Kidney (tissue), 14 donors: ENCODE data around the gene MKS1. TPM values are rescaled to one million over a fixed set of nuclear protein-coding genes. Genes with fewer than 3 reads are reported as not detected.

ENCODE experiments used
- DNase-seq, 5 donors: peaks; one replicate each; pipeline ENCODE4 v3.0.0-alpha.2; 2013 to 2020
- FAIRE-seq: peaks from 2 replicates; lab custom pipeline; 2012; peaks lifted over from hg19 to GRCh38; lab: Jason Lieb, UNC
- H3K27ac ChIP-seq, 2 donors: one replicate each; pipeline ENCODE4 v1.7.0; 2013; ENCODE audit warnings: low read depth in 2 of 2, low read length in 2 of 2, inconsistent platforms in 1 of 2
- H3K27me3 ChIP-seq: one replicate; pipeline ENCODE4 v1.7.1; 2013; ENCODE audit warnings: low read length, inconsistent platforms; ENCODE audit not compliant: control insufficient read depth, insufficient read depth
- H3K36me3 ChIP-seq, 3 donors: one replicate each; pipeline versions ENCODE4 v1.7.0 to v1.7.1; 2013; ENCODE audit warnings: low read length in 3 of 3, control low read depth in 1 of 3, inconsistent platforms in 1 of 3; ENCODE audit not compliant: insufficient read depth in 3 of 3, control insufficient read depth in 2 of 3
- H3K4me1 ChIP-seq, 3 donors: one replicate each; pipeline versions ENCODE4 v1.7.0 to v1.7.1; 2013; ENCODE audit warnings: low read length in 3 of 3, inconsistent platforms in 1 of 3, low read depth in 1 of 3; ENCODE audit not compliant: control insufficient read depth in 2 of 3, insufficient read depth in 2 of 3
- H3K4me3 ChIP-seq, 3 donors: one replicate each; pipeline versions ENCODE4 v1.7.0 to v1.8.1; 2013; ENCODE audit warnings: low read length in 3 of 3, control low read depth in 1 of 3, inconsistent platforms in 1 of 3
- H3K9ac ChIP-seq, 3 donors: one replicate each; pipeline versions ENCODE4 v1.7.0 to v1.7.1; 2013; ENCODE audit warnings: low read length in 3 of 3, control low read depth in 1 of 3, inconsistent platforms in 1 of 3
- H3K9me3 ChIP-seq, 3 donors: one replicate each; pipeline versions ENCODE4 v1.7.0 to v1.7.1; 2013; ENCODE audit warnings: low read length in 3 of 3, control low read depth in 1 of 3, inconsistent platforms in 1 of 3; ENCODE audit not compliant: control insufficient read depth in 2 of 3, insufficient read depth in 1 of 3
- CTCF ChIP-seq: IDR thresholded peaks from 3 replicates; pipeline ENCODE4 v1.5.1; 2012; ENCODE audit warnings: mild to moderate bottlenecking, moderate library complexity, borderline replicate concordance; ENCODE audit not compliant: insufficient read depth; ENCODE audit errors: extremely low read depth
- intact Hi-C: fragments of 100-400 bp; cut with DNase I; formaldehyde crosslinking; loops from one replicate; pipeline ENCODE4 v1.11.1; 2022
- polyA plus RNA-seq: library from polyadenylated mRNA; stranded (reverse); fragments of 350-450 nt; fragmentation: Illumina TruSeq; extraction: RNeasy Lipid Tissue Mini Kit (QIAGEN cat#74804); gene quantifications from one replicate; pipeline ENCODE4 v1.2.3, GENCODE V29; 2014; ENCODE audit warnings: low read depth, low replicate concordance; ENCODE audit not compliant: insufficient read depth
- total RNA-seq: library from RNA; stranded (reverse); fragmentation: NEBNext Ultra II Directional; extraction: Animal tissue kit (Norgen Biotek cat#: 25700); gene quantifications from one replicate; pipeline ENCODE4 v1.2.1, GENCODE V29; 2021
- donor health status: control.
- donor health status: control.
- donor health status: control.
- donor health status: control.
- donor health status: control.
- donor health status: DM: yes; HTN: yes; CAD: no.
- donor health status: Normal renal cell carcinoma (clear cell type).

Gene MKS1
- total and polyA plus RNA-seq, 2 donors from 2014 or later: 17.2 to 25.6 TPM

- no peak overlapping the region for H3K27ac ChIP-seq
- intact Hi-C loops: no loop called here
- no peak overlapping the region for H3K4me3 ChIP-seq
- H3K9me3 ChIP-seq: no peaks in the 10 kb centered on the region
- H3K4me1 ChIP-seq: no peaks in the 10 kb centered on the region
- FAIRE-seq: no peak
- peak in 1 of 5 donors; percentile 7 for DNase-seq
- H3K36me3 ChIP-seq: no peaks in the 10 kb centered on the region
- H3K9ac ChIP-seq: no peak overlapping the region
- no peak for TF ChIP-seq CTCF
- H3K27me3 ChIP-seq: no peaks in the 10 kb centered on the region
These were observed 46.5 kb downstream of the MKS1 start for GRCh38 chr17:58172369-58173071.

GRCh38 chr17:58170622-58171021 lies 48.4 kb downstream of the MKS1 start:
- Histone ChIP-seq H3K27me3 (no peaks in the 10 kb centered on the region), H3K36me3 (no peaks in the 10 kb centered on the region), H3K4me3 (no peak overlapping the region), H3K27ac (no peak overlapping the region), H3K9me3 (no peaks in the 10 kb centered on the region), H3K9ac (no peak overlapping the region), H3K4me1 (no peaks in the 10 kb centered on the region)
- no peak for TF ChIP-seq CTCF
- no peak for DNase-seq
- FAIRE-seq: no peak
- intact Hi-C loops: no loop called here

GRCh38 chr17:58166682-58167081 lies 52.4 kb downstream of the MKS1 start, which contains the start of gene OR4D2:
Gene OR4D2, plus strand, starts transcription at chr17:58166982. Its CDS starts 2,674 bp downstream, at chr17:58169656.
- H3K9ac ChIP-seq: no peak within 1 kb of the TSS
- intact Hi-C loops: no loop called here
- H3K27me3 ChIP-seq: no peaks in the 10 kb centered on the region
- no peak within 1 kb of the TSS for H3K4me3 ChIP-seq
- H3K27ac ChIP-seq: no peak within 1 kb of the TSS
- H3K36me3 ChIP-seq: no peaks in the 10 kb centered on the region
- H3K4me1 ChIP-seq: no peaks in the 10 kb centered on the region
- no peak for TF ChIP-seq CTCF
- FAIRE-seq: no peak
- no peak for DNase-seq
- no peaks in the 10 kb centered on the region for H3K9me3 ChIP-seq
